Fibroblast of skin of left quadriceps (primary cell): ENCODE results near the gene GRM4.
"Not testable (repeated sequence)": the region's sequence is repeated elsewhere in the genome, so short reads cannot be mapped to it uniquely, and the experiment has no call there.

Experiments used
- DNase-seq, 2 experiments: peaks; one replicate each; pipeline ENCODE4 v3.0.0-alpha.2; 2013; ENCODE audit warnings: low read depth in 2 of 2

The GRM4 gene

DNA sequence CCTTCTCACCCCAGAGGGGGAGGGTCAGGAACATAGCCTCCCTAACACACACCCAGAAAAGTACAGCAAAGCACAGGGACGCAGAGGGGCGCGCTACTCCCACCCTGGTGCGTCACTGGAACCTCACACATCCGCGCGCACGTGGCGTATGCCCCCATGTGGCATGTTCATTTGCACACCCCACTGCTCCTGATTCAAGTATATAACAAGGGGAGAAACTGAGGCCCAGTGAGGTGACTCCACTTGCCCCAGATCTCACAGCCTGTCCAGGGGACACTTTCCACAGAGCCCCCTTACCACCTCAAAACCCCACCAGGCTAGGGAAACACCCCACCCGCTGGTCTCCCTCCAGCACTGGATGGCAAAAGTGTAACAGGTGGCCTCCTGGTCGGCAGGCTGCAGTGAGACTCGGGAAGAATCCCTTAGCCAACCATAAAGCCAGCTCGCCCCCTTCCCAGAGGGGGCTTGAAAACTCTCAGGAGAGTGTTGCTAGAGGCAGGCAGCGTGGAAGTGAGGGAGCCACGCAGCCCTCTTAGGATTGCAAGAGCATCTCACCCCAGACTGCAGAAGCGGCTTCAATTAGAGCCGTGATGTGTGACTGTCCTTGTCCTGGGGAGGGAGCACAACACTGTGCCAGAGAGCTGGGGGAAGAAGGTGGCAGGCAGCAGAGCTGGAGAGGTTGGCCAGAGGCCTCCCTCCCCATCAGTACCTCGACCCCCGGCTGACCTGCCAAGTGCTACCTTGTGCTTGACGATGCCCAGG lies at the start of gene GRM4:
Gene GRM4 (minus strand): TSS at position 67 of the 762 bp plus-strand sequence. CDS start 12,591 bp downstream, outside the sequence.
- DNase-seq: no peak

DNA sequence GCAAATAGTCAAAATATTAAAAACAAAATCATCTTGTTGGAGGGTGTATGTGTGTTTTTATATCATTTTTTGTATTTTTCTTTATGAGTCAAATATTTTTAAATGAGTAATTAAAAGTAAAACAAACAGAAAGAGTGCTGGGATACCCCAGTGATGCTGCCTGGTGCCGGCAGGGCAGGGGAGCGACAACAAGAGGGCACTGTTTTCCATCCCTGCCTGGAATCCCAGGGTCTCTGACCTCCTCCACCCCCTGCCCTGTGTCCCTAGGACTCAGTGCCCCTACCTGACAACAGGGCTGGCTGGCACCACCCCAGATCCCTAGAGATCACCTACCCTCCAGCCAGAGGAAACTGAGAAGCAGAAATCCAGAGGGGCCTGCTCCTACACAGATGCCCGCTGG lies 48.9 kb upstream of the GRM4 start:
- no peak for DNase-seq

DNA sequence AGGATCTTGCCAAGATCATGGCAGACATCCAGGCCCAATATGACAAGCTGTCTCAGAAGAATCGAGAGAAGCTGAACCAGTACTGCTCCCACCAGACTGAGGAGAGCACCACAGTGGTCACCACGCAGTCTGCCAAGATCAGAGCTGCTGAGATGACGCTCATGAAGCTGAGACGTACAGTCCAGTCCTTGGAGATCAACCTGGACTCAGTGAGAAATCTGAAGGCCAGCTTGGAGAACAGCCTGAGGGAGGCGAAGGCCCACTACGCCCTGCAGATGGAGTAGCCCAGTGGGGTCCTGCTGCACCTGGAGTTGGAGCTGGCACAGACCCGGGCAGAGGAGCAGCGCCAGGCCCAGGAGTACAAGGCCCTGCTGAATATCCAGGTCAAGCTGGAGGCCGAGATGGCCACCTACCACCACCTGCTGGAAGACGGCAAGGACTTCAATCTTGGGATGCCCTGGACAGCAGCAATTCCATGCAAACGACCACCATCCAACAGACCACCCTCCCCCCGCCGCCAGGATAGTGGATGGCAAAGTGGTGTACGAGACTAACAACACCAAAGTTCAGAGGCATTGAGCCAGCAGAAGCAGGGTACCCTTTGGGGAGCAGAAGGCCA lies 44.7 kb upstream of the GRM4 start:
- no peak for DNase-seq

DNA sequence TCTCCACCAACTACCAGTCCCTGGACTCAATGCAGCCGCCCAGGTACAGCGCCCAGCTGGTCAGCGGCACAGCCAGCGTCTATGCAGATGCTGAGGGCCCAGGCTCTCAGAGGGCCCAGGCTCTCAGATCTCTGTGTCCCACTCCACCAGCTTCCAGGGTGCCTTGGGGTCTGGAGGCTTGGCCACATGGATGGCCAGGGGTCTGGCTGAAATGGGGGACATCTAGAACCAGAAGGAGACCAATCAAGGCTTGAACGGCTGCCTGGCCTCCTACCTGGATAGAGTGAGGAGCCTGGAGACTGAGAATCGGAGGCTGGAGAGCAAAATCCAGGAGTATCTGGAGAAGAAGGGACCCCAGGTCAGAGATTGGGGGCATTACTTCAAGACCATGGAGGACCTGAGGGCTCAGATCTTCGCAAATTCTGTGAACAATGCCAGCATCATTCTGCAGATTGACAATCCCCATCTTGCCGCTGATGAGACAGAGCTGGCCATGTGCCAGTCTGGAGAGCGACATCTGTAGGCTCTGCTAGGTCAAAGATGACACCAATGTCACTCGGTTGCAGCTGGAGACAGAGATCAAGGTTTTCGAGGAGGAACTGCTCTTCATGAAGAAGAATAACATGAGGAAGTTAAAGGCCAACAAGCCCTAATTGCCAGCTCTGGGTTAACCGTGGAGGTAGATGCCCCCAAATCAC lies 44.1 kb upstream of the GRM4 start:
- no peak for DNase-seq

DNA sequence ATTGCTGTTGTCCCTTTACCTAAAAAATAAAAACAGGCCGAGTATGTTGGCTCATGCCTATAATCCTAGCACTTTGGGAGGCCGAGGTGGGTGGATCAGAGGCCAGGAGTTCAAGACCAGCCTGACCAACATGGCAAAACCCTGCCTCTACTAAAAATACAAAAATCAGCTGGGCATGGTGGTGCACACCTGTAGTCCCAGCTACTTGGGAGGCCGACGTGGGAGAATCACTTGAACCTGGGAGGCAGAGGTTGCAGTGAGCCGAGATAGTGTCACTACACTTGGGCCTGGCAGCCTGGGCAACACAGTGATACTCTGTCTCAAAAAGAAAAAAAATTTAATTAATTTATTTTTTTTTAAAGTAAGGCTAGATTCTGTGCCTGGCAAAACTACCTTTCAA lies 38.8 kb upstream of the GRM4 start:
- DNase-seq: not testable (repeated sequence)

DNA sequence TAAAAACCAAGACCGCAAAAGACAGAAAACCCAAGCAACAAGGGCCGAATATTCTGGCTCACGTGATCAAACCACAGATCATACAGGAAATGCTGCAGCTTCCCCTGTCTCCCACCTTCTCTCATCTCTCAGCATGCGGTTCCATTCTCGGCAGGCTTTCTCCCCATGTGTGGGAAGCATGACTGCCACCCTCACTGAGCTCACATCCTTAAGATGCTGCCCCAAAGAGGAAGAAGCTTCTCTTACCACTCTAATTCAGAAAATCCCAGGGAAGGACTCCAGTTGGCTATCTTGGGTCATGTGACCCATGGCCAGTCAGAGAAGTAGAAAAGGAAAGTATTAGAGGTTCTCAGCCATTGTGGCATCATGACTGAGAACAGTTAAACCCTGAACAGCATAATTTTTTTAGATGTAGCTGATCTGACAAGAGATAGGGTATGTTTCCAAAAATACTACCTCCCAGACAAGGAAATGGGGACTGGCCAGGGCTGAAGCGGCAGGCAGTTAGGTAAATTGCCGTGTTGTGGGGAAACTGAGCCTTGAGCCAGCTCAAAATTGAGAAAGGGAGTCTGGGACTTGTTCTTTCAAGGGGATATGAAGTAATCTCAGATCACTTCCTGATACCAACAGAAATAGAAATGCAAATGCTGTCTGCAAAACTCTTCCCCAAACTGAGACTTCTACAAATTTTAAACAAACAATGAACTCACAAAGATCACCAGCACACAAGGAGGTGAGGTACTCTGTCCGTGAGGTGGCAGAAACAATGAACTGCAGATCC lies 37.1 kb upstream of the GRM4 start:
- DNase-seq: no peak

DNA sequence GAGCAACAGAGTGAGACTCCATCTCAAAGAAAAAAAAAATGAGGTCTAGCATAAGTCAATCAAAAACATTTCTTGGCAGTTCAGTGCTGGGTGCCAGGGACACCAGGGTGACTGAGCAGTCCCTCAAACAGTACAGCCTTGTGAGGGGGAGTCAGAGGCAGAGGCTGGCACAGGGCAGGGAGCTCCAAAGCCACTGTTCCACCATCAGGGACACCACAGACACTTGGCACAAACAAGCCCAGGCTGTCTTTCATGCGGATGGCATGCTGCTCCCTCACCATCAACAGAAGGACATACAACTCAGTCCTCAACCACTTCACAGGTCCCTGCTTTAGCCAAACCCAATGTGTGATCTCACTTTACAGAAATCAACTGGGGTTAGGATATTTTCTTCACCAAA lies 36.0 kb upstream of the GRM4 start:
- DNase-seq: no peak

DNA sequence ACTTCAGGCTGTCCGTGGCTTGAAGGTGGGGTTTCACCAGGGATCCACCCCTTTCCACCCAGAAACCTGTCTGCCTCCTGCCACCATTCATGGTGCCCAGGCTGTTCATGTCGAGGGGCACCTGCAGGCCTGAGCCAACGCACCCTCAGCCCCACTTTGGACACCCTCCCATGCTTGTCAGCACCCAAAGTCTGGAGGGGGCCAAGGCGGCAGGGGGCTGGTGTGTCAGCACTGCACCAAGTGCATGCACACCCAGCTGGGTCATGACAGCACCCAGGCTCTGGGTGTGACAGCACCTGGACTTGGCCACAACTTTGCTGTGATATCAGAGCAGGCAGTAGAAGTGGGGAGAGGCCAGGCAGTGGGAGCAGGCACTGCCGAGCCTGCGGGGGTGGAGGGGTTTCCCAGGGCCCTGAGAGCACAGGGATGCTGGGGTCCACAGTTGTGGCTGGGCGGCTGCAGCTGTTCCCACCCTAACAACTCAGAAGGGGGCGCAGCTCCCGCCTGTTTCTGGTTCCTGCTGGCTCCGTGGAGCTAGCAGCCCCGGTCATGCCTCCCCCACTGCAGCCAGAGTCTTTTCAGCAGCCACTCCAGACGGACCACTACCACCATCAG lies 33.3 kb upstream of the GRM4 start:
- DNase-seq: no peak

DNA sequence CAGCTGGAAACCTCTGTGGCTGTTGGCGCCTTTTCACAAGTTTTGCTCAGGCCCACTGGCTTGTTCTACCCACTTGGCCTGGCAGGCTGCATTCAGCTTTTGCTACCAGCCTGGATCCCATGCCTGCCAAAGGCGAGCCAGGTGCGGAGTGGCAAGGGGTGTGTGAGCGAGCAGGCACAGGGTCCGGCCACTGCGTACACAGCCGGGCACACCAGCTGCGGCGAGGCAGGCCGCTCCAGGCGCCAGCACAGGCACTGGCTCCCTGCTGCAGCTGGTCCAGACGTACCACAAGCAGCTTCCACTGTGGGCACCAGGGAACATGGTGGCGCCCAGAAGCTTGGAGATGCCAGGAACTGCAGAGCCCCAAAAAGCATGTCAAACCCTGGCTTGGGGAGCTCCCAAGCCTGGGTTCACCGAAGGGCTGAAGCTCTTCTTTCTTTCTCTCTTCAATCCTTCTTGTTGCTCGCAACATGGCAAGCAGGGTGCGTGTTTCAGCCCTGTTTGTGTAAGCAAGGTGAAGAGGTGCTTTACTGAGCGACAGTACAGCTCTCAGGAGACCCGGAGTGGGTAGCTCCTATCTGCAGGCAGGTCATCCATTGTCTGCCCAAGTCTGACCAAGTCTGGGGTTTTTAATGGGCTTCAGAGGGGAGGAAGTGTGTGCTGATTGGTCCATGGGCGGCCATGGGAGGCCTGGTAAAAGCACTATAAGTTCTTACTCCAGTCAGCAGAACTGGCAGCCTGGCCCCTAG lies 32.6 kb upstream of the GRM4 start:
- DNase-seq: no peak

DNA sequence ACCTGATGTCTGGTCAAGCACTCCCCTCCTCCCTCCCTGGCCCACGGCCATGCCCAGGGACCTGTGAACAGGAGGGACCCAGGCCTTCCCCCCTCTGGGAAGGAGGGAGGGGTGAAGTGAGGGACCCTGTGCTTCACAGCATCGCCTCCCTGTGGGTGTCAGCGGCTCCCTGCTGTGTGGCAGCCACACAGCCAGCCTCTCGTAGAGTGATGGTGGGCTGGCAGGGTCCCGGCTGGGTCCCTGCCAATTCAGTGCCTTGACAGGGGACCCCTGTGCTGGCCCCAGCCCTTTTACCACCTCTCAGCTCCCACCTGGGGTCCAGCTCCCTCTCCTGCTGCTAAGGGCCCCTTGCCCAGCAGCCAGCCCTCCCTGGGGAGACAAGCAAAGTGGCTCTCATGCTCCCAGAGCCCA lies 31.3 kb upstream of the GRM4 start:
- DNase-seq: no peak

DNA sequence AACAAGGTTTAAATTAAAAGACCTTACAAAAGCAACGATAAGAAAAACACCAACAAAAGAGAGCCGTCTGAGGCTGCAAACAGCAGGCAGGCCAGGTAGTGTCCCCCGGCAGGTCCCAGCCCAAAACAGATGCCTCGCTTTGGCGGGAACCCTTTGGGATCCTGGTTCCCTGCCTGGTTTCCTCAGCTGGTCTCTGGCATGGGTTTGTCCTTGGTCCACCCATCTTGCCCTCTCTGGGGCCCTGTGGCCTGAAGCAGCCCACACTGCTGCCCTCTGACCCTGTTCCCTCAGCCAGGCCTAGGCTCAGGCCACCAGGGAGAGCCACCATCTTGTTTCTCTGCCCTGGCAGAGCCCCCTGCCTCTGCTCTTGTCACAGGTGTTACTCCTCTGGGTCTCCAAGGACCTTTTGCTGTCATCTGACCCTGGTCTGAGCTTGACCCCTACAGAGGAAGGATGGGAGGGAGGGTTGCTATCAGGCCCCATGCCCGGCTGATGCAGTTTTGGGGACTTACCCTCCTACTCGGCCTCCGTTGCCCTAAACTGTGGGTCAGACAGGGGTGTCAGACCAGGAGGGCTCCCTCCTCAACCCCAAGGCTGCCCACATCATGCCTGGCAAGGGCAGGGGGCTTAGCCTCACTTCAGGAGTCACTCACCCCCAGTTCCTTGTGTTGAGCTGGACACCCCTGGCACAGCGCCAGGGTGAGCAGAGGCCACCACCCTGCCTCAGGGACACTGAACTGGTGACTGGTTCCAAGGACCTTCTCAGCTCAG lies 30.6 kb upstream of the GRM4 start:
- no peak for DNase-seq

DNA sequence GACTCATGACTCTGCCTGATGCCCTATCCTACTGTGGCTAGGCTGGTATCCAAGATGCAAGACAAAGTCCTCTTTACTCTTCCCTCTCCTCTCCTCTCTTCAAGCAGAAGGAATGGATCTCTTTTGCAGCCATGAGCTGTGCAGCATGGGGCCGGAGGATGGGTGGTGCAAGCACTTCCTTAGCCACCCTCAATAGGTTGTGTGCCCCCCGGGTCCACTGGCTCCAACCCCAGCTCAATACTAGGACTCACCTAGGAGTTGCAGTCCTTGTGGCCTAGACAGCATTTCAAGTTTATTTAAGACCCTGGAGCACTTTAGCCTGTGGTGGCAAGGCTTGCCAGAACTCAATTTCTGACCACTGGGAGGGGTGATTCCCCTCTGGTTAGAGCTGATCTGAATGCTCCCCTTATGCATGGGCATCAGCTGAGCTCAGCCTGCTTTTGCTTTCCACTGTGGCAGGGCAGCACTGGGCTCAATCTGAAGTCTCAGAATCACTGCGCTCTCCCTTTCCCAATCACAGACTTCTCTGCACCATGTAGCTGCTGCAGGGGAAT lies 29.0 kb upstream of the GRM4 start:
- no peak for DNase-seq

DNA sequence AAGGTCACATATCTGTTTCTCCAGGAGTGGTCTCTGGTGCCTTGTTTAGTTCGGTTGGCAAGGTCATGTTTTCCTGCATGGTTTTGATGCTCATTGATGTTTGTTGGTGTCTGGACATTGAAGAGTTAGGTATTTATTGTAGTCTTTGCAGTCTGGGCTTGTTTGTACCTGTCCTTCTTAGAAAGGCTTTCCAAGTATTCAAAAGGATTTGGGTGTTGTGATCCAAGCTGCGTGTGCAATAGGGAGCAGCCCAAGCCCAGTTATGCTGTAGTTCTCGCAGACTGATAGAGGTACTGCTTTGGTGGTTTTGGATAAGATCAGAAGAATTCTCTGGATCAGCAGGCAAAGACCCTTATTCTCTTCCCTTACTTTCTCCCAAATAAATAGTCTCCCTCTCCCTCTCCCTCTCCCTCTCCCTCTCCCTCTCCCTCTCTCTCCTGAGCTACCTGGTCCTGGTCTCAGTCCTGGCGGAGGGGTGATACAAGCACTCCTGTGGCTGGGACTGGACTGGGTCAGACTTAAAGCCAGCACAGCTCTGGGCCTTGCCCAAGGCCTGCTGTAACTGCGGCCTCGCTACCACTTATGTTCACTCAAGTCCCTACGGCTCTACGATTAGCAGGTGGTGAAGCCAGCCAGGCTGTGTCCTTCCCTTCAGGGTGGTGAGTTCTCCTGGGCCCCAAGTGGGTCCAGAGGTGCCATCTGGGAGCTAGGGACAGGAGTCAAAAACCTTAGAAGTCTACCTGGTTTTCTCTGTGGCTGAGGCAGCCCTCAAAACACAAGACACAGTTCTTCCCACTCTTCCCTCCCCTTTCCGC lies 27.3 kb upstream of the GRM4 start:
- DNase-seq: no peak

DNA sequence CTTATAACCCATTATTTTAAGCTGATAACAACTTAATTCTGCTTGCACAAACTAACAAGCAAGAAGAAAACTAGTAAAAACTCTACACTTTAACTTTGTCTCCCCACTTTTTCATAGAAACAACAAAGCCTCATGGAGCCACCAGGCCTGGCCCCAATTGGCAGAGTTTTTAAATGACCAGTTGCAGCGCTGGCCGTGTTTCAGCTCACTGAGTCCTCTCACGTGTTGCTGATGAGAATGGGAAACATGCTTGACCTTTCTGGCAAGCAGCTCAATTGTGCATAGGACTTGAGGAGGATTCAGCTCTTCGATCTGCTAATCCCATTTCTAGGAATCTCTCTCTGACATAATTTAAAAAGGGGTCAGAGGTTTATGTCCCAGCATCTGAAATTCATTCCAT lies 24.5 kb upstream of the GRM4 start:
- DNase-seq: no peak

DNA sequence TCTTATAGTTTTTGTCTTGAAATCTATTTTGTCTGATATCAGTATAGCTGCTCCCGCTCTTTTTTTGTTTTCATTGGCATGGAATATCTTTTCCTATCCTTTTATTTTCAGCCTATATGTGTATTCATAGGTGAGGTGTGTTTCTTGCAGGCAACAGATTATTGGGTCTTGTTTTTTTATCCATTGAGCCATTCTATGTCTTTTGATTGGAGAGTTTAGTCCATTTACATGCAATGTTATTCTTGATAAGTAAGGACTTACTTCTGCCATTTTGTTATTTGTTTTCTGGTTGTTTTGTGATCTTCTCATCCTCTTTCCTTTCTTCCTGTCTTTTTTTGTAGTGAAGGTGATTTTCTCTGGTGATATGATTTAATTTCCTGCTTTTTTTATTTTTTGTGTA lies 24.0 kb upstream of the GRM4 start:
- no peak for DNase-seq

DNA sequence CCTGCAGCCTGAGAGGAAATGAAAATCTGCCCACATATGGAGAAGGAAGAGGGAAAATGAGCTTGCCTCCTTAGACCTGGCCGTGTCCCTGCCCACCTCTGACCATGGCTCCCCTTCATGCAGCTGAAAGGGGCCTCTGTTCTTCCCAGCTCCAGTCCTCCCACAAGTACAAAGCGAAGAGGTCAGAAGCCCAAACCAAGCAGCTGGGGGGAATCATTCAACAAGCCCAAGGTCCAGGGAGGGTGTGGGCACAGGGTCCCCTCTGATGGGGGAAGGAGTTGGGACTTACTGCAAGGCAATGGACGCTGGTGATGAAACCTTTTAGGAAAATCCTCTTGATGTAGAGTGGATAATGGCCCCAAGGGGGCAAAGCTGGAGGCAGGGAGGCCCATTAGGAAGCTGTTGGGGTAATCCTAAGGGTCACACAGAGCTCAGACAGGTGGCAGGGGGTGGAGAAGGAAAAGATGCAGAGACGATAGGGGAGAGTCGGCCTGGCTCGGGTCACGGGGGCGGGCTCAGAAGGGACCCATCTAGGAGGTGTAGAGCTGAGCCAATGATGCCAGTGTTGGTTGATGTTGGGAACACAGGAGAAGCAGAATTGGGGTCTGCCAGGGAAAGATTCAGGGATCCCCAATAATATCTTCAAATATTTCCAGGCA lies 16.1 kb upstream of the GRM4 start:
- no peak for DNase-seq

DNA sequence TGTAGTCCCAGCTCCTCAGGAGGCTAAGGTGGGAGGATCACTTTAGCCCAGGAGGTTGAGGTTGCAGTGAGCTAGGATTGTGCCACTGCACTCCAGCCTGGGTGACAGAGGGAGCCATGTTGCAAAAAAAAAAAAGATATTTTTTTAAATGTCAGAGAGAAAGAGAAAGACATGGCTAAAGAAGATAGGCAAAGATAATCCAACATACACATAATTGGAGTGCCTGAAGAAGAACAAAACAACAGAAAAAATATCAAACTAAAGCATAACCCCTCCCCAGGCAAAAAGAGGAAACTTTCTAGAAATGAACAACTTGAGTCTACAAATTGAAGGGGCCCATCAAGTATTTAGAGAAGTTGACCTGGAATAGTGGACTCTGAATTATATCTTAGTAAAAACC lies 14.0 kb upstream of the GRM4 start:
- DNase-seq: no peak

DNA sequence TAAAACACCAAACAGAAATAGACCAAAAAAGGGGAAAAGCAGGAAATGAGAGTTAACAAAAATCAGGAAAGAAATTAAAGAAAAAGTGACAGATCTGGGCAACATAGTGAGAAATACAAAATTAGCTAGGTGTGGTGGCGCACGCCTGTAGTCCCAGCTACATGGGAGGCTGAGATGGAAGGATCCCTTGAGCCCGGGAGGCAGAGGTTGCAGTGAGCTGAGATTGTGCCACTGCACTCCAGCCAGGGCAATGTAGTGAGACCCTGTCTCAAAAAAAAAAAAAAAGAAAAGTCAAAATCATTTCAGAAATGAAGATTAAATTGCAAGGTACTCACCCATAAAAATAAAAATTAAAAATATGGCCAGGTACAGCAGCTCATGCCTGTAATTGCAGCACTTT lies 13.0 kb upstream of the GRM4 start:
- no peak for DNase-seq

DNA sequence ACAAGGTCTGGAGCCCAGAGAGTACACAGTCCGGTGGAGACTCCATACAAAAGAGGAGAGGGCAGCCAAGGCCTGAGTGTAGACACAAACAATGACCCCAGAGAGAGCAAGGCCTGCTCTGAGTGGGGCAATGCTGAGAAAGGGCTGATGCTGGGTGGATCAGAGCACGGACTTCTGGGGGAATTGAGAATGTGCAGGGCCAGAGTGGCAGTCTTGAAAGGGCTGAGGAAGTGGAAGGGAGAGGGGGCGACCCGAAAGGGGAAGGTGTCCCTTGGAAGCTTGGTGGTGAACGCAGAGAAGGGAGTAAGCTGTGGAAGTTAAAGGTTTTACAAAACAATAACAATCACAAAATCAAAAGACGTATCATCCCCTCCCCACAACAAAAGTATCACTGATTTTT lies 12.0 kb upstream of the GRM4 start:
- DNase-seq: no peak
